Body of pancreas (tissue), 4 donors: Measurements from ENCODE around the gene P2RY8.

Experiments used
- POLR2A ChIP-seq, 3 donors: fragments of 450-650 bp; IDR thresholded peaks; one replicate each; pipeline ENCODE4 v1.6.1; 2016; ENCODE audit warnings: antibody characterized with exemption in 3 of 3, mild to moderate bottlenecking in 2 of 3
- TF ChIP-seq, protein P1 (sequence below), 7 experiments: fragments of 450-650 bp in 4 of 7; fragments of 200-600 bp in 3 of 7; sonication (generic) in 3 of 7; IDR thresholded peaks; one replicate each; pipeline ENCODE4 v1.5.1; 2016 to 2019; ENCODE audit warnings: antibody characterized with exemption in 7 of 7

DNA sequence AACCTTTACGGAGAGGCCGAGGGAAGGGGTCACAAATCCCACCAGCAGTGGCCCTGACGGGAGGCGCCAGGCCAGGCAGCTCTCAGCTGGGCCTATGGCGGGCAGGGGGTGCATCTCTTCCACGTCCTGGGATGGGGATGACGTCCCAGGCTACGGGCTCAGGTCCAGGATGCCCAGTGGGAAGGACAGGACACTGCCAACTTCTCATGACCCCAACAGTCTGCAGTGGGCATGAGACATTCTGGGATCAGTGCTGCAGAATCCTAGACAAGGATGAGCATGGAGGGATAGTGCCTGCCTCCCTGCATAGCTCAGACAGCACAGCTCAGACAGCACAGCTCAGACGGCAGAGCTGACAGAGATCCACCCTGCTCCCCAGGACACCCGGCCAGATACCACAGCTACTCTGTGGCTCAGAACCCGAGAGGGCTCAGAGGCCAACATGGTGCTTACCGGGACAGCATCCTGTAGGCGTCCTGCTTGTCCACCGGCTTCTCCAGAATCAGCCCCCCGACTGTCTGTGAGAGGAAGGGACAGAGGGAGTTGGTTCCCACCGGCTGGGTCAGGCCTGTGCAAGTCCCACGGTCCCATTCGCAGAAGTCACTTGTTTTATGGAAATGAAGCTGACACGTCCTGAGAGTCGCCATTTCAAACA, 101.6 kb downstream of the P2RY8 start:
- TF ChIP-seq, protein P1, sequence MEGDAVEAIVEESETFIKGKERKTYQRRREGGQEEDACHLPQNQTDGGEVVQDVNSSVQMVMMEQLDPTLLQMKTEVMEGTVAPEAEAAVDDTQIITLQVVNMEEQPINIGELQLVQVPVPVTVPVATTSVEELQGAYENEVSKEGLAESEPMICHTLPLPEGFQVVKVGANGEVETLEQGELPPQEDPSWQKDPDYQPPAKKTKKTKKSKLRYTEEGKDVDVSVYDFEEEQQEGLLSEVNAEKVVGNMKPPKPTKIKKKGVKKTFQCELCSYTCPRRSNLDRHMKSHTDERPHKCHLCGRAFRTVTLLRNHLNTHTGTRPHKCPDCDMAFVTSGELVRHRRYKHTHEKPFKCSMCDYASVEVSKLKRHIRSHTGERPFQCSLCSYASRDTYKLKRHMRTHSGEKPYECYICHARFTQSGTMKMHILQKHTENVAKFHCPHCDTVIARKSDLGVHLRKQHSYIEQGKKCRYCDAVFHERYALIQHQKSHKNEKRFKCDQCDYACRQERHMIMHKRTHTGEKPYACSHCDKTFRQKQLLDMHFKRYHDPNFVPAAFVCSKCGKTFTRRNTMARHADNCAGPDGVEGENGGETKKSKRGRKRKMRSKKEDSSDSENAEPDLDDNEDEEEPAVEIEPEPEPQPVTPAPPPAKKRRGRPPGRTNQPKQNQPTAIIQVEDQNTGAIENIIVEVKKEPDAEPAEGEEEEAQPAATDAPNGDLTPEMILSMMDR (IDR thresholded peaks at IDR 0.05) = no peak
- TF ChIP-seq POLR2A (IDR thresholded peaks at IDR 0.05) = no peak
